ENCODE measurements around the gene TMC6.
A peak's percentile ranks its signal among the peaks of the same experiment; 100 is the strongest.
"Not testable (repeated sequence)": the region's sequence is repeated elsewhere in the genome, so short reads cannot be mapped to it uniquely, and the experiment has no call there.

Gene TMC6

GRCh38 chr17:78154903-78155811 is 26.6 kb upstream of the TMC6 start:
- DNase-seq, result no peak

DNA sequence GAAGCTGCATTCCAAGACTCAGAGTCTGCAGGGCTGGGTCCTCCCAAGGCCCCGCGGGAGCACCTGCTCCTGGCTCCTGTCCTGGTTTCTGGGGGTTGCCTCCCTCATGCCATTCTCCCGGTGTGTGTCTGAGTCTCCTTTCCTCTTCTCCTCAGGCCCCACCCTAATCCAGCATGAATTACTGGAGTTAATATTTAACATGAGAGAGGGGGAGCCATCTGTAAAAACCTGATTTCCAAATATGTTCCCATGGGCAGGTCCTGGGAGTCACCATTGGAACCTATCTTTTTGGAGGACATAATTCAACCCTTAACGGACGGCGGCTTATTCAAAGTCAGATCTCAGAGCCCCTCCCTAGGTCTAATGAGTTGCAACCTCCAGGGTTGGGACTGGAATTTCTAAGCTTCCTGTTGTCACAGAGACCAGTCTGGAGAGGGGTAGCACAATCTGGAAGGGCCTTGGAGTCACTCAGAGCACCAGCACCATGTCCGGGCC is 23.0 kb upstream of the TMC6 start:
- DNase-seq, result no peak

- no peak for DNase-seq
These were observed 19.9 kb upstream of the TMC6 start for GRCh38 chr17:78148286-78149016.

- no peak for DNase-seq
These were observed 18.9 kb upstream of the TMC6 start for GRCh38 chr17:78147315-78147998.

DNA sequence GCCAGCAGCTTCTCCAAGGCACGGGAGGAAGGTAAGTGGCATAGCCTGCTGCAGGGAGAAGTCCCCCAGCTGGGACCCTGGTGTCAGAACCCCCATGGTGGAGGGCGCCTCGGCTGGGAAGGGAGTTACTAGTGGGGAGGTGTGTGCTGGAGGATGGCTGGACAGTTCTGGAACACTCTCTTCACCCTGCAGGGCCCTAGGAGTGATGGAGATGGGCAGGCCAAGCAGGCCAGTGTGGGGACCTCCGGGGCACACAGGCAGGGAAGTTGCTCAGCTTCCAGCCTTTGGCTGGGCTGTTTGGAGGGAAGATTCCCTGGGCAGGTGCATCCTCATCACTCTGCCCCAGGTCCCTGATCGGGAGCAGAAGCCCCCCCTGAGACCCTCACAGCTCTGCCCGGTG is 18.3 kb upstream of the TMC6 start:
- no peak for DNase-seq

GRCh38 chr17:78146471-78146869 is 17.9 kb upstream of the TMC6 start:
- no peak for DNase-seq

DNA sequence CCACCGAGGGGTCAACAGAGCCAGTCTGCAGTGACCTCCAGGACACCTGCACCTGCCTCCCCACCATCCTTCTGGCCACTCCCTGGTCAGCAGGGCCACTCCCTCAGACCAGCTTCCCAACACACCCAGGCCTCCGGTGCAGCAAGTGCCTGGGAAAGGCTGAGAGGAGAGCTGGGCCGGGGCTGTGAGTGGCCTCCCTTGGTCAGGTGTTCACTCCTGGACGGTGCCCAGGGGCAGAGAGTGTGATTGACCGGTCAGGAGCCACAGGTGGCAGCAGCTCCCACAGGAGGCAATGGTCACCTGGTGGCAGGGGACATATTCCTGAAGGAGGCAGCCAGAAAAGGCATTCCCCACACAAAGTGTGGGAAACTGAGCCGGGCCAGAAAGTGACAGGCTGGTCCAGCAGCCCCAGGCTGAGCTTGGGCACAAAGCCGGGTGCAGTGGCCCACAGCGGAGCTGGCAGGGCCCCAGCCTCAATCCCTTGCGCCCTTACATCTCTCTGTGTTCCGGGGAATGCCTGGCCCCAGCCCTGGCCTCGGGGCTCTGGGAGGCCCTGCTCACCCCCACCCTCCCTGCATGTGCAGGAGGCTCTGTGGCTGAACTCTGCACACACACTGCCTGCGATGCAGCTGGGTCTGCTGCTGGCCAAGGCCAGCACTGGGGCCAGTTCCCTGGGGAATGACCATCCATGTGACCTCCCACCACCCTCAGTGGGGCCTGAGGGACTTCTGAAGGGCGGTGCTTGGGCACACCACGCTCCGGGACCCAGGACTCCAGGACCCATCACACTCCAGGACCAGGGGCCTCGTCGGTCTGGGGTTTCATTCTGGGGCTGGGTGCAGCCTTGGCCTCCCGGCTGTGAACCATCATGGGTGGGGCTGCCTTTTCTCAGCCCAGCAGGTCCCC is 16.4 kb upstream of the TMC6 start:
- DNase-seq, result no peak

DNA sequence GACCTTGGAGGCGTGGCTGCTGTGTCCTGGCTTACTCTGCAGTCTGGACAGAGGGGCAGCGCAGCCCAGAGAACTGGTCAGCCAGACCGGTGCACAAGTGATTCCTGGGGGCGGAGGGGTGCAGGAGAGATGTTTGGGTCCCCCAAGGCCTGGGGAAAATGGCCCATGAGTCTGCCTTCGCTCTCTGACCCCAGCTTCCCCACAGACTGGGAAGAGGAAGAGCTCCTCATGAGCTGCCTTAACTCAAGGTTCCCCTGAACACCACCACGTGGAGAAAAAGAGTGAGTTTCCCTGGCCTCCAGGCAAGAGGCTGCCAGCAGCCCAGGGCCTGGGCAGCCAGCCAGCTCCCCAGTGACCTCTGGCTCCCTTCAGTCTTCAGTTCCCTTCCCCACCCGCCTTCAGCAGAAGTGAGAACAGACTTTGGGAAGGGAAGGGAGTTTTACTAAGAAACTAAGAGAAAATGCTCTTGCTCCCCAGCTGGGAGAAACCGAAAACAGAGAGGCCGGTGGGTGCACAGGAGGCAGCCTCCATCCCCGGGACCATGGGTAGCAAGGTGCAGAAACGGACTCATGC is 15.7 kb upstream of the TMC6 start:
- peak; percentile 28 to 50 for DNase-seq

DNA sequence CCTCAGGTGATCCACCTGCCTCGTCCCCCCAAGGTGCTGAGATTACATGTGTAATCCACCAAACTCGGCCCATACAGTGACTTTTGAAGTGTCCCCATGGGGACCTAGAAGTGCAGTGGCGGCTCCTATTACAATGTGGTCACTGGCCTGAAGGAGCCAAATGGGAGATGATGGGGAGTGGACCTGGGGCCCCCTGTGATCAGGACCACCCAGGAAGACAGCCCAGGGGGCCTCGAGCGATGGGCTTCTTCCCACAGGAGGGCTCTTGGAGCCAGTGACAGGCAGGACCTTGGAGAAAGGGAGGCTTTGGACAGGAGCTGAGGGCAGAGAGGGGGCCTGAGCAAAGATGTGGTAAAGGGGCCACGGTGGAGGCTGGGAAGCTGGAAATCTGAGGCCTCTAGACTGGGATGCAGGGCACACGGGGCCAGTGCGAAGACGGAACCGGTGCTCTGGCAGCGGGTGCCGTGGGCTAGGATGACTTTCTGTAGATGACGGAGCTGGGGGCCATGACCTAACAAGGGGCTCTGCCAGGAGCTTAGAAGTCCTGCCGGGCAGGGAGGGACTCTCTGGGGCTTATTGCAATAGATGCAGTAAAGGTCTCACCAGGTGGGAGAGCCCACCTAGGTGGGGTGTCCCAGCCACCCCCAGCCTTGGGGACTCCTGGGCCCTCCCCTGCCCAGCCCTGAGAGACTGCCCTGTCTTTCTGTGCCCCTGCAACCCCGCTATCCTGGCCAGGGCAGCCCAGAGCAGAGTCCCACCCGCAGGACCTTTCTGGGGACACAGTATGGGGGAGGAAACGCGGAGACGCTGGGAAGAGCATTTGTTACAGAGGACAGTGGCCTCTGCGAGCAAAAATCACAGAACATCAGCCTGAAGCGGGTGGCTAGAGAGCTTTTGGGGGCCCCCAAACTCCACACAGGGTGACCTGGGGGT is 14.9 kb upstream of the TMC6 start:
- DNase-seq, result no peak

- DNase-seq, result no peak
These were observed 13.7 kb upstream of the TMC6 start for GRCh38 chr17:78142119-78142861.

DNA sequence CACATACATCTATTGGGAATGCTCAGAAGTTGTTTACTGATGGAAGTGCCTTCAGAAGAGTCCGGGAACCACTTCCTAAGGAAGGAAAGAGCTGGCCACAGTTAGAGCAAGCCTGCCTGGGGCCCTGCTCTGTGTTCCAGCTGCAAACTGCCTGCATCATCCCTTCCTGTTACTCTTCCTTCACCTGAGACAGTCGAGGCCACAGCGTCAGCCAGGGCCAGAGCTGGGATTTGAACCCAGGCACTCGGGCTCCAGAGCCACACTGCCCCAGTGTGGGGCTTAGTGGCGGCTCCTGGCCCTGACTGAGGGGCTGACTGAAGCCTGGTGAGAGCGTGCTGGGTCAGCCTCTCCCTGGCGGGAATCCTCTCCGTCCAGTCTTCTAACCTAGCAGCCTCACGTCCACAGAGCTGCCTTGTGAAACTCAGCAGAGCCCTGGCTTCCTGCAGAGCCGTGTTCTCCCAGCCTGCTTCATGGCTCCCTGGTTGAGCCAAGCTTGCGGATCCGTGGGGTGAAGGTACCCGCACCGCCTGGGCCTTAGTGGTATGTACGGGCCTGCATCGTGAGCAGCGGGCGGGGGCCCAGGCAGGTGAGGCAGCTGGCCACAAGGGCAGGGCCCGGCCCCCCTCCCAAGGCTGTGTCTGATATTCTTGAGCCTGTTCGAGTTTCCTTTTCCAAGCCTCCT is 13.0 kb upstream of the TMC6 start:
- DNase-seq, result no peak

- peak; percentile 19 to 94 for DNase-seq
These were observed 11.9 kb upstream of the TMC6 start for GRCh38 chr17:78140169-78141051.

GRCh38 chr17:78139861-78140168 is 11.3 kb upstream of the TMC6 start:
- not testable (repeated sequence) for DNase-seq

- DNase-seq, result no peak
These were observed 9.9 kb upstream of the TMC6 start for GRCh38 chr17:78138204-78139060.

GRCh38 chr17:78137392-78138203 is 9.0 kb upstream of the TMC6 start:
- no peak for DNase-seq

- DNase-seq, result no peak
These were observed 7.4 kb upstream of the TMC6 start for GRCh38 chr17:78135858-78136500.

Measured in bone marrow (tissue), 2 donors.